Measurements from ENCODE around the gene NARS2.

DNA sequence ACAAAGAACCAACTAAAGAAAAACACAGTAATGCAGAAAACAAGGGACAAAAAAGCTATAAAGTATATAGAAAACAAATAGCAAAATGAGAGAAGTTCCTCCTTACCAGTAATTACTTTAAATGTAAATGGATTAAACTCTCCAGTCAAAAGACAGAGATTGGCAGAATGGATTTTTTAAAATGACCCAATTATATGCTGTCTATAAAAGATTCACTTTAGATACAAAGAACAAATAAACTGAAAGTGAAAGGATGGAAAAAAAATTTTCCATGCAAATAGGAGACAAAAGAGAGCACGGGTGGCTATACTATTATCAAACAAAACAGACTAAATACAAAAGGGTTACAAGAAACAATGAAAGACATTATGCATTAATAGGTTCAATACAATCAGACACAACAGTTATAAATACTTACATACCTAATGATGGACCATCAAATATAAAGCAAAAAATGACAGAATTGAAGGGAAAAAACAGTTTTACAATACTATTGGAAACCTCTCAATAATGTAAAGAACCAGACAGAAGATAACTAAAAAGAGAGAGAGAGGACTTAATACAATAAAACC is 64.6 kb downstream of the NARS2 start:
- no peak for TF ChIP-seq TAF1 (IDR thresholded peaks at IDR 0.05; ENCODE audit: low read depth)
- no peak for TF ChIP-seq EP300 (IDR thresholded peaks at IDR 0.05; ENCODE audit: borderline replicate concordance)
- TF ChIP-seq CREB1 (IDR thresholded peaks at IDR 0.05; ENCODE audit: low read depth) = no peak
- no peak for TF ChIP-seq MAX (IDR thresholded peaks at IDR 0.05)
- TF ChIP-seq RAD21 (IDR thresholded peaks at IDR 0.05; ENCODE audit: low read depth) = no peak
- no peak for TF ChIP-seq EGR1 (IDR thresholded peaks at IDR 0.05)
- no peak for TF ChIP-seq NFIC (IDR thresholded peaks at IDR 0.05)
- TF ChIP-seq FOXM1 (IDR thresholded peaks at IDR 0.05; ENCODE audit: borderline replicate concordance, low read depth) = no peak
- TF ChIP-seq CEBPB (IDR thresholded peaks at IDR 0.05) = no peak
- no peak for TF ChIP-seq TCF12 (IDR thresholded peaks at IDR 0.05; ENCODE audit: low read depth)
- TF ChIP-seq, protein P1, sequence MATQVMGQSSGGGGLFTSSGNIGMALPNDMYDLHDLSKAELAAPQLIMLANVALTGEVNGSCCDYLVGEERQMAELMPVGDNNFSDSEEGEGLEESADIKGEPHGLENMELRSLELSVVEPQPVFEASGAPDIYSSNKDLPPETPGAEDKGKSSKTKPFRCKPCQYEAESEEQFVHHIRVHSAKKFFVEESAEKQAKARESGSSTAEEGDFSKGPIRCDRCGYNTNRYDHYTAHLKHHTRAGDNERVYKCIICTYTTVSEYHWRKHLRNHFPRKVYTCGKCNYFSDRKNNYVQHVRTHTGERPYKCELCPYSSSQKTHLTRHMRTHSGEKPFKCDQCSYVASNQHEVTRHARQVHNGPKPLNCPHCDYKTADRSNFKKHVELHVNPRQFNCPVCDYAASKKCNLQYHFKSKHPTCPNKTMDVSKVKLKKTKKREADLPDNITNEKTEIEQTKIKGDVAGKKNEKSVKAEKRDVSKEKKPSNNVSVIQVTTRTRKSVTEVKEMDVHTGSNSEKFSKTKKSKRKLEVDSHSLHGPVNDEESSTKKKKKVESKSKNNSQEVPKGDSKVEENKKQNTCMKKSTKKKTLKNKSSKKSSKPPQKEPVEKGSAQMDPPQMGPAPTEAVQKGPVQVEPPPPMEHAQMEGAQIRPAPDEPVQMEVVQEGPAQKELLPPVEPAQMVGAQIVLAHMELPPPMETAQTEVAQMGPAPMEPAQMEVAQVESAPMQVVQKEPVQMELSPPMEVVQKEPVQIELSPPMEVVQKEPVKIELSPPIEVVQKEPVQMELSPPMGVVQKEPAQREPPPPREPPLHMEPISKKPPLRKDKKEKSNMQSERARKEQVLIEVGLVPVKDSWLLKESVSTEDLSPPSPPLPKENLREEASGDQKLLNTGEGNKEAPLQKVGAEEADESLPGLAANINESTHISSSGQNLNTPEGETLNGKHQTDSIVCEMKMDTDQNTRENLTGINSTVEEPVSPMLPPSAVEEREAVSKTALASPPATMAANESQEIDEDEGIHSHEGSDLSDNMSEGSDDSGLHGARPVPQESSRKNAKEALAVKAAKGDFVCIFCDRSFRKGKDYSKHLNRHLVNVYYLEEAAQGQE (IDR thresholded peaks at IDR 0.05; ENCODE audit: low read depth) = no peak
- no peak for TF ChIP-seq ZBTB7A (IDR thresholded peaks at IDR 0.05; ENCODE audit: low read depth)
